GM19455 (cell line): ENCODE results near the gene HECTD3.
A peak's percentile ranks its signal among the peaks of the same experiment; 100 is the strongest.
"Not testable (repeated sequence)": the region's sequence is repeated elsewhere in the genome, so short reads cannot be mapped to it uniquely, and the experiment has no call there.

Experiments used
- ATAC-seq: cut with Tn5 transposase; IDR thresholded peaks from one replicate; pipeline ENCODE4 v1.9.1; 2021; ENCODE audit not compliant: unreplicated experiment

Gene HECTD3

GRCh38 chr1:45014321-45015028 is 3.4 kb upstream of the HECTD3 start:
- ATAC-seq, result no peak

DNA sequence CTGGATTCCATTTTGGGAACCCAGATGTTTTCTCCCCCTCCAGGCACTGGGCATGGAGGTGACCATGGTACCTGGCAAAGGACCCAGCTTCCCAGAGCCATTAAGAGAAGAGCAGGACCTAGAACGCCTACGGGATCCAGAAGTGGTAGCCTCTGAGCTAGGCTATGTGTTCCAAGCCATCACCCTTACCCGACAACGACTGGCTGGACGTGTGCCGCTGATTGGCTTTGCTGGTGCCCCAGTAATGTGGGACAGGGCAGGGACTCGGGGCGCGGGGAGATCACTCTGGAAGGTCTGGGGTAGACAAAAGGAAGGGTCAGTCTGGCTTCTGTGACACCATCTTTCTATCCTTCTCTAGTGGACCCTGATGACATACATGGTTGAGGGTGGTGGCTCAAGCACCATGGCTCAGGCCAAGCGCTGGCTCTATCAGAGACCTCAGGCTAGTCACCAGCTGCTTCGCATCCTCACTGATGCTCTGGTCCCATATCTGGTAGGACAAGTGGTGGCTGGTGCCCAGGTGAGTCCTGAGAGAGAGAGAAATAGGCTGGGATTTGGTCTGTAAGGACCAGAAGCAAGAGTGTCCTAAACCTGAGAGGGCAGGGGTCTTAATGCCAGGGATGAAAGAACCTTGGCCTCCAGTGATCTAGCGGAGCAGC is 2.6 kb upstream of the HECTD3 start:
- no peak for ATAC-seq

DNA sequence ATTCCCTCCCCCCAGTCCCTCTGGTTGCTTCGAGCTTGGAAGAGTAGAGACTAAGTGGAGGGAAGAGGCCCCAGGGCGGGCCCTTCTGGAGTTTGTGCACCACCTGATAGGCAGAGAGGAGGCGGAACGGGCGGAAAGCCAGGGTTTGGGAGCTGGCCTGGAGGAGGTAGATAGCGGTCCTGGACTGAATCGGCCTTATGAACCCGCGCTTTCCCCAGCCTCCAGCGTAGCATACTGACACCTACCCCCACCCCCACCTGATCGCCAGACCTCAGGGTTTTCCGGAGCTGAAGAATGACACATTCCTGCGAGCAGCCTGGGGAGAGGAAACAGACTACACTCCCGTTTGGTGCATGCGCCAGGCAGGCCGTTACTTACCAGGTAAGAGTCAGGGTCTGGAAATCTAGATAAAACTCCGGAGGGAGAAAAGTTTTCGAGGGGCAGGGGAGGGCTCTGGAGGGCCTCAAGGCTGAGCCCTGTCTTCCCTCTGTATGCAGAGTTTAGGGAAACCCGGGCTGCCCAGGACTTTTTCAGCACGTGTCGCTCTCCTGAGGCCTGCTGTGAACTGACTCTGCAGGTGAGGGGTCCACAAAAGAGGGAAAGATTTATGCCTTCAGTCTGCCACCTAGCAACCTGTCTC is 1.6 kb upstream of the HECTD3 start:
- no peak for ATAC-seq

- ATAC-seq, result peak; percentile 58
These were observed 914 bp upstream of the HECTD3 start, which contains the start of gene UROD for GRCh38 chr1:45011837-45012638. Gene UROD, plus strand, starts transcription at chr1:45012254. Its CDS starts 12 bp downstream, at chr1:45012266.

DNA sequence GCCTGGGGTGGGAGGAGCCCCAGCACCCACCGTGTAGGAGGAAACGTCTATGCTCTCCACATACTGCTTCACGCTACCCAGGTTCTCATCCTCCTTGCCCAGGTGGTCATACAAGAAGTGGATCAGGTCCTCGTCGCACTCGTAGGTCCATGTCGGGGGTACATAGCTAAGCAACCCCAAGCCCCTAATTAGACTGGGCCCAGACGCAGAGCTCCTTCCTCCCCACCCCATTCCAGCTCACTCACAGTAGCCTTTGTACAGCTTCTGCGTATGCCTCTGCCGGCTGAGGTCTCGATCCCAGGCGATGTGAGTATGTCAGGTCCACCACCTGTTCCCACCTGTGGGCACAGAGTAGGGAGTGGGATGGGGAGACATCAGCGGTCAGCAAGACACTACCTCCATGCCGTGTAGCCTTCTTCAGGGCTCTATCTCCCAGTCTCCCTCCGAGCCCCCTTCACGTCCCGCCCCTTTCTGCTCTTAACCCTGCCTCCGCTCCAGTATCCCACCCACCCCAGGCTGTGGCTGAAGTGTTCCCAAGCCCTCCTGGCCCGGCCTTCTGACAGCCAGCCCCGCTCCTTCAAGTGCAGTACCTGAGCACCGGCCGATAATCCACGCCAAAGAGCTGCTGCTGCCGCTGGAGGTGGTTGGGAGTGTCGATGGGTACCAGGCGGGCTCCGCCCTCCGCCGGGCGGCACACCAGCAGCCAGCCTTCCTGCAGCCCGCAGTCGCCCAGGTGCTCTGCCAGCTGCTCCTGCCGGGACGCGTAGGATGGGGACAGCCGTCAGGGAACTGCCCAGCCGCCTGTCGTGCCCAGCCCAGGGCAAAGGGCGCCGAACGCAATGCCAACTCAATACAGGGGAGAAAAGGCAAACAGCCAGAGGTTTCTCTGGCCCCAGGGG is 919 bp downstream of the HECTD3 start:
- peak; percentile 3 for ATAC-seq

DNA sequence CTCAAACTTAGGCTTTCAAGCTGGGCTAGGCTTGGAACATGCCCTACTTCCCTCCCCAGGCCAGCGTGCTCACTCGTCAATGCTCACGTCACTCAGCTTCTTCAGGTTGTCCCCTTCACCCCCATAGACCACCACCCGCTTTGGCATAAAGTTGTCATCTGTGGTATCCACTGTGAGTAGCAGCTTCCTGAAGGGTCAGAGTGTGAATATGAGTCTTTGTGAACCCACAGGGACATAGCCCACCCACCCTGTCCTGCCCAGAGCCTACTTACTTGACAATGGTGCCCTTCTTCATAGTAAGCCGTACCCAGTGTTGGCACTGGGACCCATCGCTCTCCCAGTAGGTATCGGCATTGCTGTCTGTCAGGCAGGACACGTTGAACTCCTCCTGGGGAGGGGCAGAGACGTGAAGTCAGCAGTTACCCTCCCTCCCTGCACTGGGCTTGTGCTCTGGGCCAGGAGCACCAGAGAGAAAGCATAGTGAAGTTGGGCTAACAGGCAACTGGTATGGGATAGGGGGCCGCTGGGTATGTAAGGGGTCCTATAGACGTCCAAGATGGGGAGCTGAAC is 1.7 kb downstream of the HECTD3 start:
- no peak for ATAC-seq

- ATAC-seq, result no peak
These were observed 2.6 kb downstream of the HECTD3 start for GRCh38 chr1:45008516-45008915.

DNA sequence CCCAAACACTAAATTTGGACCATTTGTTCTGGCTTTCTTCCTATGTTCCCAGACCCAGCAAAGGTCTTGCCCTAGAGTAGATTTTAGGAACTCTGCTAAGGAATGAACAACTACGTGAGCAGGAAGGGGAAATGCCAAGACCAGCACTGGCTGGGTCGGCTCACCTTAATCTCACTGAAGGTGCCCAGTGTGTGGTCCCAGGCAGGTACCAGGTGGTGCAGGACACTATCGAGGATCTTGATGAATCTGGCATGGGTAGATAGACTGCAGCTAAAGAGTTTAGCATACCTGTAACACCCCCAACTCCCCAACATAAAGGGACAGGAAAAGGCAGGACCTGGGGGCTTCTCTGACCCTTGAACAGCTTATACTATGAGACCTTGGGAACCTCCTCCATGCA is 3.0 kb downstream of the HECTD3 start:
- ATAC-seq, result no peak

DNA sequence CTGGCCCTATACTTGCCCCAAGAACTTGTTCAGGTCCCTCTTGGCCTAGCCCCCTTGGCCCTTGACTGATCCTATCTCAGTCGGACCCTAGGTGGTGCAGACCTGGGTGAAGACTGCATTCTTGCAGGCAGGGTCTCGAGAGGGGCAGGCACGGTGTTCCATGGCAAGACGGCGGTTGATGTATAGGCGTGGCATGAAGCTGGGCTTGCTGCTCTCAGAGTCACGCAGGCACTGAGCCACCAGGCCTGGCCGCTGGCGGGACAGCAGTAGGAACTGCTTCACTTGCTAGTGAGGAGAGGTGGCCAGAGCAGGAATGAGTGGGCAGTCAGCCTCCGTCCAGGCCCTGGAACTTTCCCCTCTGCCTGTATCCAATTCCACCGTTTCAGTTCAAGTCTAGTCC is 3.8 kb downstream of the HECTD3 start:
- ATAC-seq, result no peak

DNA sequence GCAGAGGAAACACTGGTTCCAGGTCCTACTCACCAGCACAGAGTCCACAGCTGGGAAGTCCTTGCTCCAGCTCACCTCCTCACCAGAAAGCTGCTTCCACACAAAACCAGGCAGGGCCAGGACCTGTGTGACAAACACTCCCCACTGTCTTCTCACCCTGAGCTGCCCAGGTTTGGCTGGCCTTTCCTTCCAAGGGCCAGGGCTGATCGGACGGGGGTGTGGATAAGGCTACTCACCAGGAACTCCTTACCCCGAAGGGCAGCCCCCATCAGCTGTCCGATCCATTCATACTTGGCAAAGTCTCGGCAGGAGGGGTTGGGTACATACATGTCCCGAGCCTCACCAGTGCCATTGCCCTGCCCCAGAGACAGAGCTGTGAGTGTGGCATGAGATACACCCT is 5.4 kb downstream of the HECTD3 start:
- no peak for ATAC-seq

GRCh38 chr1:45004281-45004920 is 6.7 kb downstream of the HECTD3 start:
- no peak for ATAC-seq

DNA sequence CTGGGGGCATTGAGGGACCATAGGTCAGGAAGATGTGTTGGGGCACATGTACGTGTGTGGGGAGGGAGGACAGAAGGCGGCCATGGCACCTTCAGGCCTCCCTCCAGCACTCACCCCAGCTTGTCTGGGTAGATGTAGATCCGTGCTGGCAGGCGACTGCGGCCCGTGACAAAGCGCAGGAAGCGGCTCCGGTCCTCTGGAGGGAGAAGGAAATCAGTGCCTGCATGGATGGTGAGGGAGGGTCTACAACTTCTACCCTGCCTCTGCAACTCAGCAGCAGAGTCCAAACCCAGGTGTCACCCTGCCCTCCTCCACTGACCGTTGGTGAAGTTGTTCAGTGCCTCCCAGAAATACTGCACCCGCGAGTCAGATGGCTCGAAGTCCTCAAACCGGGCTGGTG is 7.4 kb downstream of the HECTD3 start:
- no peak for ATAC-seq

GRCh38 chr1:45002650-45003645 is 8.2 kb downstream of the HECTD3 start:
- ATAC-seq, result no peak

DNA sequence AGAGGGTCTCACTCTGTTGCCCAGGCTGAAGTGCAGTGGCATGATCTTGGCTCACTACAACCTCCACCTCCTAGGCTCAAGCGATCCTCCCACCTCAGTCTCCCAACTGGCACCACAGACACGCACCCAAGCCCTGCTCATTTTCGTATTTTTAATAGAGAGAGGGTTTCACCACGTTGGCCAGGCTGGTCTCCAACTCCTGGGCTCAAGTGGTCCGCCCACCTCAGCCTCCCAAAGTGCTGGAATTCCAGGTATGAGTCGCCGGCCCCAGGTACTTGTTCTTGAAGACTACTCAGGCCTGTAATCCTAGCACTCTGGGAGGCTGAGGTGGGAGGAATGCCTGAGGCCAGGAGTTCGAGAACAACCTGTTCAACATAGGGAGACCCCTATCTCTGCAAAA is 9.5 kb downstream of the HECTD3 start:
- not testable (repeated sequence) for ATAC-seq

DNA sequence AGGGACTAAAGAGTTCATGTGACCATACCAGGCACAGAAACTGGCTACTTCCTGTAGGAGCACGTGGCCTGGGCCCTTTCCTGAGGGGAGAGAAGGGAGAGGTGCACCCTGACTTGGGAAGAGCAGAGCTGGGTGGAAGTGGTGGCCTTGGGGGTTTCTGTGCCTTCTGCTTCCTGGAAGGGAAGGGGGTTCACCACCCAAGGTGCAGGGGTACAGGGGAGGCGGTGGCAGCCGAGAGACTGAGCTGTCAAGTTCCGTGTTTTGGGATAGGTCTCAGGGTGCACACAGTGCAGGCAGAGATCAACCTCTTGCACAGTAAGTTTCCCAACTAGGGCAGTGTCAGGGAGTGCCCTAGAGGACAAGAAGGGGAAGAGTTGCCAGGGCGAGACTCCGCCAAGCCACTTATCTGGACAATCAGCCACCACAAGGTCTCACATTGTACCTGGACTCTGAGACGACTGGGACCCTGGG is 10.1 kb downstream of the HECTD3 start:
- ATAC-seq, result no peak

GRCh38 chr1:44999232-44999631 is 11.9 kb downstream of the HECTD3 start:
- ATAC-seq, result no peak

DNA sequence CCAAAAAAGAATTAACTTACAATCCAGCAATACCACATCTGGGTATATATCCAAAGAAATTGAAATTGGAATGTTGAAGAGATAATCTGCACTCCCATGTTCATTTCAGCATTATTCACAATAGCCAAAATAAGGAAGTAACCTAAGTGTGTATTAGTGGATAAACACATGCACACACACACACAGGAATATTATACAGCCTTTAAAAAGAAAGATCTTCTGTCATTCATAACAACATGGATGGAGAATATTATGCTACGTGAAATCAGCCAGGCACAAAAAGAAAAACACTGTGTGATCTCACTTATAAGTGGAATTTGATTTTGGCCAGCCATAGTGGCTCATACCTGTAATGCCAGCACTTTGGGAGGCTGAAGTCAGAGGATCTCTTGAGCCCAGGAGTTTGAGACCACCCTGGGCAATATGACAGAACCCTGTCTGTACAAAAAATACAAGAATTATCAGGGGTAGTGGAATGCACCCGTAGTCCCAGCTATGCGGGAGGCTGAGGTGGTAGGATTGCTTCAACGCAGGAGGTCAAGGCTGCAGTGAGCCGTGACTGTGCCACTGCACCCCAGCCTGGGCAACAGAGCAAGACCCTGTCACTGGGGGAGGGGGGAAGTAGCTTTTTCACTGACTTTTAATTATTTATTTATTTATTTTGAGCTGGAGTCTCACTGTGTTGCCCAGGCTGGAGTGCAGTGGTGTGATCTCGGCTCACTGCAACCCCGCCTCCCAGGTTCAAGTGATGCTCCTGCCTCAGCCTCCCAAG is 15.5 kb downstream of the HECTD3 start:
- ATAC-seq, result no peak
